Measurements from ENCODE around the gene DUSP14.
"Not testable (repeated sequence)": the region's sequence is repeated elsewhere in the genome, so short reads cannot be mapped to it uniquely, and the experiment has no call there.

The DUSP14 gene

GRCh38 chr17:37485938-37486570 is 3.6 kb upstream of the DUSP14 start:
- no peak for DNase-seq

- DNase-seq: peak; percentile 24
These were observed 1.6 kb upstream of the DUSP14 start for GRCh38 chr17:37488009-37488604.

- peak; percentile 46 for DNase-seq
These were observed 989 bp upstream of the DUSP14 start for GRCh38 chr17:37488607-37489196.

GRCh38 chr17:37490022-37490587 is 414 bp downstream of the DUSP14 start:
- DNase-seq: peak; percentile 69

- DNase-seq: no peak
These were observed 1.2 kb downstream of the DUSP14 start for GRCh38 chr17:37490638-37491614.

GRCh38 chr17:37492167-37492566 is 2.5 kb downstream of the DUSP14 start:
- no peak for DNase-seq

GRCh38 chr17:37493249-37494027 is 3.7 kb downstream of the DUSP14 start:
- DNase-seq: no peak

GRCh38 chr17:37494401-37494831 is 4.7 kb downstream of the DUSP14 start:
- DNase-seq: no peak

GRCh38 chr17:37494971-37495370 is 5.3 kb downstream of the DUSP14 start:
- no peak for DNase-seq

GRCh38 chr17:37500378-37500777 is 10.7 kb downstream of the DUSP14 start:
- no peak for DNase-seq

- no peak for DNase-seq
These were observed 12.6 kb downstream of the DUSP14 start for GRCh38 chr17:37502009-37502936.

GRCh38 chr17:37503148-37503547 is 13.5 kb downstream of the DUSP14 start:
- DNase-seq: no peak

GRCh38 chr17:37505333-37505732 is 15.6 kb downstream of the DUSP14 start:
- no peak for DNase-seq

GRCh38 chr17:37506678-37507077 is 17.0 kb downstream of the DUSP14 start:
- DNase-seq: no peak

GRCh38 chr17:37507111-37507510 is 17.4 kb downstream of the DUSP14 start:
- DNase-seq: no peak

GRCh38 chr17:37510056-37510455 is 20.4 kb downstream of the DUSP14 start:
- no peak for DNase-seq

- not testable (repeated sequence) for DNase-seq
These were observed 22.0 kb downstream of the DUSP14 start for GRCh38 chr17:37511642-37512041.

GRCh38 chr17:37512442-37513068 is 22.9 kb downstream of the DUSP14 start:
- DNase-seq: peak; percentile 90

GRCh38 chr17:37513711-37514110 is 24.0 kb downstream of the DUSP14 start:
- DNase-seq: no peak

- DNase-seq: no peak
These were observed 26.5 kb downstream of the DUSP14 start for GRCh38 chr17:37516127-37516571.
